C1 segment of cervical spinal cord (tissue), 14 donors: ENCODE results near the gene ANKRD34A.

Source experiments
- DNase-seq, 14 donors: peaks; one replicate each; lab custom pipeline; 2025; lab: John Stamatoyannopoulos, UW

The ANKRD34A gene

GRCh38 chr1:145991735-145992412, 27.5 kb upstream of the ANKRD34A start:
- no peak for DNase-seq

GRCh38 chr1:145990249-145990855, 26.0 kb upstream of the ANKRD34A start:
- DNase-seq = no peak

- DNase-seq = no peak
These were observed 24.4 kb upstream of the ANKRD34A start for GRCh38 chr1:145988773-145989172.

GRCh38 chr1:145987926-145988325, 23.6 kb upstream of the ANKRD34A start:
- no peak for DNase-seq

- no peak for DNase-seq
These were observed 22.2 kb upstream of the ANKRD34A start for GRCh38 chr1:145986551-145986950.

- peak in 3 of 14 donors; percentile 23 to 83 (median 27) for DNase-seq
These were observed 21.4 kb upstream of the ANKRD34A start for GRCh38 chr1:145985502-145986439.

GRCh38 chr1:145985129-145985501, 20.7 kb upstream of the ANKRD34A start:
- no peak for DNase-seq

- DNase-seq = no peak
These were observed 19.8 kb upstream of the ANKRD34A start for GRCh38 chr1:145983960-145984830.

- DNase-seq = no peak
These were observed 18.9 kb upstream of the ANKRD34A start for GRCh38 chr1:145983206-145983675.

GRCh38 chr1:145982010-145982723, 17.8 kb upstream of the ANKRD34A start:
- DNase-seq = no peak

- DNase-seq = no peak
These were observed 16.2 kb upstream of the ANKRD34A start for GRCh38 chr1:145980457-145980994.

- DNase-seq = no peak
These were observed 15.5 kb upstream of the ANKRD34A start for GRCh38 chr1:145979746-145980456.

GRCh38 chr1:145978854-145979745, 14.7 kb upstream of the ANKRD34A start:
- peak; percentile 30 to 95 (median 84) for DNase-seq

GRCh38 chr1:145978471-145978853, 14.1 kb upstream of the ANKRD34A start:
- DNase-seq = no peak

- DNase-seq = peak in 12 of 14 donors; percentile 15 to 77 (median 47)
These were observed 13.4 kb upstream of the ANKRD34A start for GRCh38 chr1:145977486-145978470.

GRCh38 chr1:145977016-145977415, 12.6 kb upstream of the ANKRD34A start:
- DNase-seq = no peak

GRCh38 chr1:145975216-145975615, 10.8 kb upstream of the ANKRD34A start:
- DNase-seq = no peak
